NCI-H2171 (cell line): Measurements from ENCODE around the gene CCDC69.
"Not testable (repeated sequence)": the region's sequence is repeated elsewhere in the genome, so short reads cannot be mapped to it uniquely, and the experiment has no call there.

Experiments
- DNase-seq: peaks from one replicate; lab custom pipeline; 2025; lab: John Stamatoyannopoulos, UW

CCDC69 gene

DNA sequence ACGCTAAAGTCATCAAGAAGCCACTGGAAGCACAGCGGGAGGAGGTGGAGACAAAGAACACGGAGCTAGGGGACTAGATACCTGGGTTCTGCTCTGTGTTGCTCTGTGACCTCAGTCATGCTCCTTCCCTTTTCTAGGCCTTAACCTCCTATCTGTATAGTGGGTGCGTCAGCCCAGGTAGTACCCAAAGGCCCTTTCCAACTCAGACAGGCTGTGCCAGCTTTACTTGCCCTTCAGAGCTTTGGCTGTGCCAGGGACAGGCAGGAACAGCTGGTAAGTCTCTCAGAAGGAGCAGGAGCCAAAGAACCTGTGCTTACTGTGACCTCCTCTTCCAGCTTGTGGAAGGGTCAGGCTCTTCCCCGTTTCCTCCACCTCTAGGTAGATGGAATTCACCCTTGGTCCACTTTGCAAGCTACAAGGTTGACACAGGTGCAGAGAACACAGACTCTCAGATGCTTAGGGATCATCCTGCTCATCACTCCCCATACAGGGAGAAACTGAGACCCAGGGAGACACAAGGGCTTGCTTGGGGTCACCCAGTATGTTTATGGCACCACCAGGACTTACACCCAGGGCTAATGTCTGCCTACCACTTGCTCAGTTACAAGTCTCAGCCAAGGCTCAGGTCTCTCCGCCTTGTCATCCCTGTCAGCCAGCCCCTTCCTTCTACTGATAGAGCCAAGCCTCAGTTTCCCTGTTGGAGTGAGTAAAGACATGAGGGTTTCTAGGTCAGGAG is 1.7 kb downstream of the CCDC69 start:
- no peak for DNase-seq

DNA sequence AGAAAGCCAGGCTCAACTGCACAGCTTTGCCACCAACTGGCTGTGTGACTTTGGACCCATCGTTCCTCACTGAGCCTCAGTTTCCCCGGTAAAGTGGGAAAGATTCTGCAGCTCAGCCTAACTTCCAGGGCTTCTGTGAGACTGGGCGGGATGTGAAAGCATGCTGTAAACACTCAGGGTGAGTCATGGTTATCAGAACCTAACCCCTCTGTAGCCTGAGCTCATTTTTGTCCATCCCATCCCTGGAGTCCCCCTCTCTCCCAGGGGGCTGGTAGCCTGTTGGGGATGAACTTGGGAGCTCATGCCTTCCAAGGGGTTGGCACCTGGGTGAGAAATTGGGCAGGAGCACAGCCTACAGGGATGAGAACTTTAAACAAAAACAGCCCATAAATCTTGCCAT is 2.3 kb downstream of the CCDC69 start:
- no peak for DNase-seq

DNA sequence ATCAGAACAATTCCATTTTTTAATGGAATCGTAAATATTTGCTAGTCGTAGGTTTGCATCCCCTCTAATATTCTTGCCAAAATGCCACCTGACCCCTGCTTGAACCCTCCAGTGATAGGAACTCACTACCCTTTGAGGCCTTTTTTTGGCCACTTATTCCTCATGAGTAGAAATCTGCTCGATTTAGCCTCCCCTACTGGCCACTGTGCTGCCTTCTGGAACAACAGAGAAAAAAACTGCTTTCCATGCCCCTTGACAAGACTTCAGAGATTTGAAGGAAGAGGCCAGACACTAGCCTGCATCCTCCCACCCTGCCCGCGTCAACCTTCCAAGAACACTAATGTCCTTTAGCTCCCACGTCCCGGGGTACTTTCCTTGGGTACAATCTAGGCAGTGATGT is 4.1 kb downstream of the CCDC69 start:
- no peak for DNase-seq

DNA sequence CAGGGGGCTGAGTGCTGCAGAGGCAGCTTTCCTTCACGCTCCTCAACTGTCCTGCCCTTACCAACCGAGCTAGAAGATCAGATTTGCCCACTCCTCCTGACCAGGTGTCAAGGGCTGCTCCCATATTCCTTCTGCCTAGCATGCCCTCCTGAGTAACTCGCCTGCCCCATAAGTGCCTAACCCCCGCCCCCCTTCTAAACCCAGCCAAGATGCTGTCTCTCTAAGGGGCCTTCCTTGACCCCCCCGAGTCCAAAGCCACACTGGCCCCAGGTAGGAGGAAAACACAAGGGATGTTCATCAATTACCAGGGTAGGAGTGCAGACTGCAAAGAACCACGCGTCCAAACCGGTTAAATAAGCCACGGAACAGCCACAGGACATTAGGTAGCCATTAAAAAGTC is 4.8 kb downstream of the CCDC69 start:
- no peak for DNase-seq

DNA sequence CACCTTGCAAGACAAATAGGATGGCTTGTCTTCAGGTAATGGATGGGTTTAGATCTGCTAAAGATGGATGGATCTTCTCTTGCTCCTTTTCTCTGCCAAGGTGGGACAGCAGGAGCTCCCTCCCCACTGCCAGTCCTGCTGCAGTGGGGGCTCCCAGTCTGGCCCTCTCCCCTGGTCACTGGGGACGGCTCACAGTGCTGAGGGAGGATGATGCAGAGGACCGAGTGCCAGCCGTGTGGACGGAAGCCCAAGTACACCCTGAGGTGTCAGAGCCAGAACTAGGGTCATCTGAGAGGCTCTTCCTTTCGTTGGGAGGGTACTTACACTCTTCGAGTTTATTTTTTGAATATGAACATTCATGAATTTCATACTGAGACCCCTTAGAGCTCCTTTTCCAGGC is 5.7 kb downstream of the CCDC69 start:
- DNase-seq = no peak

DNA sequence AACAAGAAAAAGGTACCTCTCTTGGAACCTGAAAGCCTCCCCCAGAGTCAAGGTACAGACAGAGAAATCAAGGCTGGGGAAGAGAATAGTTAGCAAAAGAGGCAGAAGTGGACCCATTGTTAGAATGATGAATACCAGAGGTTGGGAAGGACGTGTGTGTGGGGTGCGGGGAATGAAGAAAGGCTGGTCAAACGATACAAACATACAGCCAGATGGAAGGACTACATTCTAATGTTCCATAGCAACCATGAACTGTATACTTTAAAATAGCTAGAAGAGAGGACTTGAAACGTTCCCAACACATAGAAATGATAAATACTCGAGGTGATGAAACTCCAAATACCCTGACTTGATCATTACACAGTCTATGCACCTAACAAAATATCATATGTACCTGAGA is 7.1 kb downstream of the CCDC69 start:
- DNase-seq = no peak

DNA sequence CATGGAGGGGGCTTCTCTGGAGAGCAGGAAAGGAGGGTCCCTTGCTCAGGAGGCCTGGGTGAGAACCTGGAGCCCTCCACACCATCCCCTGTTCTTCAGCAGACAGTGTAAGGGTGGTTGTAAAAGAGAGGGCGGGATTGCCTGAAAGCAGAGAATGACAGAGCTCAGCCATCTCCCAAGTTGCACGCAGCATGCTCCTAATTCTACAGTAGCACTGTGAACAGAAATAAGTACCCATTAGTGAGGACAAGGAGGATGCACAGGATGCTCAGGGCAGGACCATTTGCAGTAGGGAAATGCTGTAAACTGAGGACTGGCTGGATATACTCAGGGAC is 8.4 kb downstream of the CCDC69 start:
- DNase-seq = no peak

DNA sequence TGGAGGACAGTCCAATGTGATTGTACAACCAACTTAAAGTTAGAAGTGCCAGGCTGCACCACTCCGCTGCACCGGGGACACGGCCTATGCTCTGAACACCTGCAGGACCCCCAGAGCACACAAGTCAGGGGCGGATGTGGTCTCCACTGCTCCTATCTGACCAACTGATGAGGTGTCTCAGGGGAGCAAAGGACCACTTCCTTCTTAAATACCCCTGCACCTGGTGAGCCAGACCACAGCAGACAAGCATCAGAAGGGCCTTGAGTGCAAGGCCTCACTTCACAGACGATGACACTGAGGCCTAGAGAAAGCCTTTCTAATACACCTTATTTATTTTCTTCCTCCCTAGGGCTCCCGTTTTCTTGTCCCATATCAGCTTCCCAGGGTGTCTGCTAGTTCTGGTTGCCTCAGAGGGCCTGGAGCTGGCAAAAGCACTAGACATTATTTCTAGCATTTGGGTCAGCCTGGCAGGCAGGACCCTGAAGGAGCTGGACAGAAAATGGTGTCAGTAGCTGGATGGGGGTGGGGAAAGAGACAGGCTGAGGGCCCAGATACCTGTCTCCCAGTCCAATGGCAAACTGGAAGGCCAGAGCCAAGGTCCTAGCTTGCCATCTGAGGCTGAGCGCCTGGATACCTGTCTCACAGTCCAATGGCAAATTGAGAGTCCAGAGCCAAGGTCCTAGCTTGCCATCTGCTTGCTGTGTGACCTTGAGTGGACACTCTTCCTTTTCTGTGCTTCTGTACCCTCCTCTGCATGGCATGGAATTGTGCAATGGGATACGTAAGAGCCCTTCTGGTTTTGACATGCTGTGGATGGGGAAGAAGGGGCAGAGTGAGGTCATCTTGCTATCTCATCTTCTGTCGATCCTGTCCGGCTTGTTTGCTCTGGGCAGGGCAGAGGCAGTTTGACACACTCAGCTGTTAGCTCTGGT is 9.0 kb downstream of the CCDC69 start:
- DNase-seq = no peak

DNA sequence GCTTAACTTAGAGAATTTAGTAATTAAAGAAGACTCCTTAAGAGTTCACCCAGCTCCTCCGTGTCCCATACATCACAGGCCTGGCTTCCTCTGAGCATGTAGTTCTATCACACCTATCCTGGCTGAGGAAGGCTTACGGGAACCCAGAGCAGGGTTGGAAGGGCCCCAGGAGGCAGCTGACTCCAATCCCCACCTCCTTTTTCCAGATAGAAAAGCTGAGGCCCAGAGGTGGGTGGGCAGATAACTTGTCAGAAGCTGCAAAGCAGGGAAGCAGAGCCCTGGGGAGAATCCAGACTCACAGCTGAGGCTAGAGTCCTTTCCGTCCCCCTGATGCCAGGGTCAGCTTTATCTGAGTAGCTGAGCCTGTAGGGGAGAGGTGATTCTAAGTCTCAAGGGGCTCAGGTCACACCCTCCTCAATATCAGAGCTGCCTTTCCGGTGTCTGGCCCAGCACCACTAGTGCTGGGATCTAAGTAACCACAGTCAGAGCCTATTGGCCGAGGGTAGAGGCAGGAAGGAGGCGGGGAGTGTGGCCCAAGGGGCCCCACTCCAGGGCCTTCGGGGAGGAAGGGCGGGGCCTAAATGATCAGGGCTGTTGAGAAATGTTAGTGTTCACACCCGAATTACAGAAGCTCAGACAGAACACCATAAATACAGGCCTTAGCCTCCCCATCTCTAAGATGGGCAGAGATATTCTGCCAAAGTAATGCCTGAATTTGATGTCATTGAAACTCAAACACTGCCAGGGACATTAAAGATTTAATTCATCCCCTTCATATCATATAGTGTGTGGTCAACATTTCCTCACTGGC is 9.9 kb downstream of the CCDC69 start:
- DNase-seq = no peak

DNA sequence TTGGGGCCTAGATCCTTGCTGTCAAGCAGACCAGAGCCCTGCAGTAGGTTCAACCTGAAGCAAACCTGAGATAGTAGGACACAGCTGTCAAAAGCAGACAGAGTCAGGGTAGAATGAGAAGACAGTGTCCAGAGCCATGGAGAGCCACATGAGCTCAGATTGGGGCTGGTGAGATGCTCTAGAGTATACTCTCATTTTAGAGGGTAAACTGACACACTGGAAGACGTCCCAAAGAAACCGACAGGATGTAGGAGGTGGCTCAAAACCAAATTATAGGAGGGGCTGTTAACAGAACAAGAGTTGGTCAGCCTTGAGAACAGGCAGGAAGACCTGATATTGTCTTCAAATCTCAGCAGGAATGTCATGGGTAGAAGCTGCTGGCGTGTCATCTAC is 11.5 kb downstream of the CCDC69 start:
- DNase-seq = no peak

DNA sequence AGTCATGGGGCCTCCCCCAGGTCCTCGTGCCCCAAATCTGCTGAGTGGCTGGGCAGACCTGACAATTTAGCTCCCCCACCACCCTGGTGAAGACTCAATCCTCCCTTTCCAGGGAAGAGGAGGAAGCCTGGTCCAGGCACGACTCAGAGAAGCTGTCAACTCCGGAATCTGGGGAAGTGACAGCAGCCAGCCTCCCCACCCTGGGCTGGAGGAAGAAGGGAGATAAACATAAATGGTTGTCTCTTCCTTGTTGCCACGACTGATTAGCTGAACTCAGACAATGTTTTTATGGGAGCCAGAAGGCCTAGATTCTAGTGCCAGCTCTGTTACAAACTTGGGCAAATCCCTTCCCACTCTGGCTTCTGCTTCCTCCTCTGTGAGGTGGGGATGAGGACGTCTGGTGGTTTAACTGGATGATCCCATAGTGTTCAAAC is 15.4 kb downstream of the CCDC69 start:
- DNase-seq = no peak

DNA sequence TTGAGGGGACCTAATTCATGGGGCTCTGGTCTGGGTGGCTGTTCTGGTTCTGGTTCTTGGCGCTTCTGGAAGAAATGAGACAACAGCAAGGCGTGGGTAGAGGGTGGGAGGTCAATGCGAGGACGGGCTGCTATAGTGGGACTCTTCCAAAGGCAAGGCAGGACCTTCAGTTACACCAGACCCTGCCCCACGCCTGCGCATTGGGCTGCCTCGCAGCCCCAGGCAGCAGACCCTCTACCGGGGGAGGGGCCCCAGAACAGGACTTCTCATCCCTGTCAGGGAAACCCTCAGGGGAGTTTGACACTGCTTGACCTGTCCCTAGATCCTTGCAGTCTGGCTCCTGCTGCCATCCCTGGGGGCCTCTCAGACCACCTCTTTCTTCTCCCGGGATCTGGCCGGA is 18.5 kb downstream of the CCDC69 start:
- DNase-seq = no peak

DNA sequence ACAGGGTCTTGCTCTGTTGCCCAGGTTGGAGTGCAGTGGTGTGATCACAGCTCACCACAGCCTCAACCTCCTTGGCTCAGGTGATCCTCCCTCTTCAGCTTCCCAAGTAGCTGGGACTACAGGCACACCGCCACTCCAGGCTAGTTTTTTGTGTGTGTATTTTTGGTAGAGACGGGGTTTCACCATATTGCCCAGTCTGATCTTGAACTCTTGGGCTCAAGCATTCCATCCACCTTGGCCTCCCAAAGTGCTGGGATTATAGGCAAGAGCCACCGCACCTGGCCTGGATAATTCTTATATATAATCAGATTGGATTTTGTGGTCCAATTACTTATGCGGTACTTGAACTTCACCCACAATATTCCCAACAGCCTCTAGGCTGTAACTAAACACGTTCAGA is 19.8 kb downstream of the CCDC69 start:
- DNase-seq = no peak

DNA sequence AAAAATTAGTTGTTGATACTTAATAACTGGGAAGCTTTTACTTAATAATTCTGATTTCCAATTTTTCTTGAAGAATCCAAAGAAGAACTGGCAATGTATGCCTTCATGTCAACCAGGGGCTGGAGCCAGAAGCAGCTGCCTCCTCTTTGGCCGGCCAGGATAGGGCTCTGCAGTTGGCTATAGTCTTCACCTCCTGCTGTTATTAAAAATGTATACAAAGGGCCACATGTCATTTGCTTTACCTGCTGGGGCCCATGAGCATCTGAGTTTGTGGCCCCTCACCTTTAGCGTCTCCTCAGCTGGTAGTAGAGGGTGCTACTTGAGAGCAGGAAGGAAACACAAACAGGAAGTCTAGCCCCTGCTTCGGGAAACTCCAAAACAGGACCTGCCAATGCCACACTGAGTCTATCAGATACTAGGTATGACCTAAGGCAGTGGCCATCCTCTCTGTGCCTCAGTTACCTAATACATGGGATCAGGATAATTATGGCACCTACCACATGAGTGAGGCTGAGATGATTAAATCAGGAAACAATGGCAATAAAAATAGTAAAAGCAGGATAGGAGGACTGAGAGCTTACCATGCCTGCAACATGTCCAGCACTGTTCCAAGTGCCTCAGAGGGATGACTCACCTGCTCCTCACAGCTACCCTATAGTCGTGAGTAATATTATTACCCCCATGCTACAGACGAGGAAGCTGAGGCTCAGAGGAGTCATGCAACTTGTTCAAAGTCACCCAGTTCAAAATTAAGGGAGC is 21.3 kb downstream of the CCDC69 start:
- no peak for DNase-seq

DNA sequence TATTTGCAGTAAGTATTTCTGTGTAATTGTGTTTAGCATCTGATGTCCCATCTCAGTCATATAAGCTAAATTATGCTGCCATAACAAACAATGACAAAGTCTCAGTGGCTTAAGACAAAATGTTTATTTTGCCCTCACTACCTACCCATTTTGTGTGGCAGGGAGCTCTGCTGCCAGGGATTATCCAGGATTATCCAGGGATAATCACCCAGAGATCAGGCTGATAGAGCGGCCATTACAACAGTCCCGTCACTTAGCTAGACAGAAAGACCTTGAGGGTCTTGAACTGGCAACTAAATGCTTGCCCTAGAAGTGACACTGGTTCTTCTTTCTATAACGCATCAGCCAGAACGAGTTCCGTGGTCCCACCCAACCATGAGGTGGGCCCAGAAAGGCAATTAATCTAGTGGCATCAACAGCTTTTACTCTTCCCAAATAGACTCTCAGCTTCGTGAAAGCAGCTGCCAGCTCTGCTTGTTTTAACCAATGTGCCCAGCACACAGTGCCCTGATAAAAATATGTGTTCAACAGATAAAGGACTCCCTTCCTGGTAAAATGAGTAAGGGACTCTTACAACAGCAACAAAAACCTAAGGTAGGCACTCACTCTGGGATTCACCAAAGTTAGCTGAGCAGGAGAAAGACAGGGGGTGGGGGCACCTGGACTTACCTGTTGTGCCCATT is 22.8 kb downstream of the CCDC69 start:
- DNase-seq = no peak

DNA sequence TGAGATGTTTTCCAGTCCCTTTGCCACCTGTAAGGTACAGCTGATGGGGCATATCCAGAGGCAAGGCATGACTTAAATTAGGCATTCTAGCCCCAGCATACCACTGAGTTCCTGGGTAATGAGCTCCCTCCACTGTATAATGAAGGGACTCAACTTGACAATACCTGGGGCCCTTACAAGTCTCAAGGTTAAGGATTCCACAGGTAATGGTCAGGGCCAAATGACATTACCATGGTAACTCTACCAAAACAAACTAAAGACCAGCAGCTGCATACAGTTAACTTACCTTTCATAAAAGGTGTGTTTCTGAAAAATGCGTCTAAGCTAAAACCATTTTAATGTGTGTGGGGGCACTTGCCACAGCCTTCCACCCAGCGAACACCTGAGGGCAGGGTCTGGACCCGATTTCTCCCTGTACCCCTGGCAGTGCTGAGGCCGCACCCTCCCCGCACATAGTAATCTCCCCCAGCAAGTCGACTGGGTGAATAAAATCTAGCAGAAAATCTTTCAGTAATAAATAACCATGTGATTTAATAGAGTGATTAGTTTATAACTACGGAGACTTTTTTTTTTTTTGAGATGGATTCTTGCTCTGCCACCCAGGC is 24.2 kb downstream of the CCDC69 start:
- no peak for DNase-seq

DNA sequence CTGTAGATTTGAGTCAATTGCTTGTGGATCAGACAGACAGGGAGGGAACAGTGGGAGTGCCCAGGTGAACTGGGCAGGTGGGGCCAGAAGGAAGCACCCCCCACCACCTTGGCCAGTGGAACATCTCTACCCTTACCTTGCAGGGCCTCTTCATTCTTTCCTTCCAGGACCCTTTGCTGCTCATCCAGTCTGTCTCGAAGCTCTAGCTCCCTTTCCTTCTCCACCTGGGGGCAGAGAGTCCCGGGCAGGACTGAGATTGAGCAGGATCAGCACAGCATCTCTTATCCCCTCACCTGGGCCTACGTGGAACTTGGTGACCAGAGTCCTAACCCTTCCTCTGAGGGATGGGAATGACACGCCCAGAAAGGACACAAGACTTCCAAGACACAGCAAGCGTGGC is 25.0 kb downstream of the CCDC69 start:
- no peak for DNase-seq

DNA sequence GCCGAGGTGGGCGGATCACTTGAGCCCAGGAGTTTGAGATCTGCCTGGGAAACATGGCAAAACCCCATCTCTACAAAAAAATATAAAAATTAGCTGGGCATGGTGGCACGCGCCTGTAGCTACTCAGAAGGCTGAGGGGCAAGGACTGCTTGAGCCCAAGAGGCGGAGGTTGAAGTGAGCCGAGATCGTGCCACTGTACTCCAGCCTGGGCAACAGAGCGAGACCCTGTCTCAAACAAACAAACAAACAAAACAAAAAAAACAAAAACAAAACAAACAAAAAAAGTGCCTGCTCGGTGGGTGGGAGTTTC is 26.6 kb downstream of the CCDC69 start:
- not testable (repeated sequence) for DNase-seq

DNA sequence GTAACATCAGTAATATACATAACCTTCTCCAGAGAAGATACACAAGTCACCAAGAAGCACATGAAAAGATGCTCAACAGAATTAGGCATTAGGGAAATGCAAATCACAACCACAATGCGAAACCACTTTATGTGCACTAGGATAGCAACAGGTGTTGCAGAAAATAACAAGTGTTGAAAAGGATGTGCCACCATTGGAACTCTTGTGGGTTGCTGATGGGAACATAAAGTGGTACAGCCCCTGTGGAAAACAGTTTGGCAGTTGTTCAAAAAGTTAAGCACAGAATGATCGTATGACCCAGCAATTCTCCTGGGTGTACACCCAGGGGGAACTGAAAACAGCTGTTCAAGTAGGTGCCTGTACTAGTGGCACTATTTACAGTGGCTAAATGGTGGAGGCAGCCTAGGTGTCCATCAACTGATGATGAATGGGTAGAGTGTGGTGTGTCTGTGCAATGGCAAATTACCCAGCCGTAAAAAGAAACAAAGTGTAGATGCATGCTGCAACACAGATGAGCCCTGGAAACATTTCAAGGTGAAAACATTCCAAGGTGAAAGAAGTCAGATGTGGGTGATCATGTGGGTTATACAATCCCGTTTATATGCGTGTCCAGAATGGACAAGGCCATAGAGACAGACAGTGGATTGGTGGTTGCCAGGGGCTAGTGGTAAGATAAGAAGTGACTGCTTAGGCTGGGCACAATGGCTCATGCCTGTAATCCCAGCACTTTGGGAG is 27.2 kb downstream of the CCDC69 start:
- no peak for DNase-seq

DNA sequence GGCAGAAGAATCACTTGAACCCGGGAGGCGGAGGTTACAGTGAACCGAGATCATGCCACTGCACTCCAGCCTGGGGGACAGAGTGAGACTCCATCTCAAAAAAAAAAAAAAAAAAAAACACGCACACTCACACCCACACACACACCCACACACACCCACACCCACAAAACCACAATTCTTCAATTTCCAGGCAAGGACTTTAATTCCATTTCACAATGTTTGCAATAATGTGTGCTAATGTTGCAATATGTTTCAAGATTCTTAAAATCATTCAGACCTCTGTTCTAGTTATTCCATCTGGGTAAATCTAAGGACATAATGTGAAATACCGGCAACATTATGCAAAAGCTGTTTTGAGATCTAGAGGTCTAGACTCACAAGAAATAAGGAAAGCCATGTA is 28.3 kb downstream of the CCDC69 start:
- no peak for DNase-seq
